A549 (cell line): ENCODE data around the gene CD300A.

Source experiments
- CEBPB ChIP-seq, 2 experiments: fragments of >200 bp in 1 of 2; sonication (Bioruptor Twin) in 1 of 2; formaldehyde crosslinking in 1 of 2; IDR thresholded peaks; 2 replicates each; pipeline ENCODE4 v1.6.1; 2012 to 2016
- CTCF ChIP-seq: fragments of >200 bp; sonication (Bioruptor Twin); formaldehyde crosslinking; IDR thresholded peaks from 3 replicates; pipeline ENCODE4 v1.5.1; 2016
- FOSL2 ChIP-seq, 2 experiments: fragments of 450-650 bp in 1 of 2; fragments of >200 bp in 1 of 2; sonication (Bioruptor Twin) in 1 of 2; formaldehyde crosslinking; IDR thresholded peaks; 2 replicates each; pipeline versions ENCODE4 v1.5.0 to v1.6.1; 2016 to 2020; ENCODE audit warnings: mild to moderate bottlenecking in 1 of 2, moderate library complexity in 1 of 2
- POLR2A ChIP-seq: IDR thresholded peaks from 2 replicates; pipeline ENCODE4 v1.6.1; 2012; ENCODE audit warnings: mild to moderate bottlenecking, low read length
- RFX5 ChIP-seq: fragments of 450-650 bp; IDR thresholded peaks from 2 replicates; pipeline ENCODE4 v1.7.1; 2014; ENCODE audit warnings: antibody characterized with exemption, mild to moderate bottlenecking, moderate library complexity
- RNF2 ChIP-seq: fragments of 200-600 bp; sonication (generic); IDR thresholded peaks from 2 replicates; pipeline ENCODE4 v1.6.1; 2016; ENCODE audit warnings: low read depth, mild to moderate bottlenecking, antibody characterized with exemption, moderate library complexity, borderline replicate concordance

- TF ChIP-seq RNF2 (no peak), POLR2A (no peak), RFX5 (no peak), CEBPB (IDR thresholded peaks at IDR 0.05) (no peak), CTCF (no peak), FOSL2 (IDR thresholded peaks at IDR 0.05) (no peak), FOSL2 (CRISPR knock-in tag; IDR thresholded peaks at IDR 0.05) (no peak)
Measured at GRCh38 chr17:74426551-74427047, 39.8 kb upstream of the CD300A start.
